Measurements from ENCODE around the gene CCDC88C. TPM values are rescaled to one million over a fixed set of nuclear protein-coding genes. Genes with fewer than 3 reads are reported as not detected.

Gene CCDC88C
- total RNA-seq, 6 donors from 2014 or later: 33.1 to 119 (median 54.5) TPM

- 100% methylated on average over 1 of the region's 1 CpG for WGBS, 2 donors
- TF ChIP-seq CTCF (IDR thresholded peaks at IDR 0.05) (no peak), EP300 (IDR thresholded peaks at IDR 0.05) (no peak), POLR2AphosphoS5 (IDR thresholded peaks at IDR 0.05) (no peak), POLR2A (IDR thresholded peaks at IDR 0.05) (no peak)
- Histone ChIP-seq H3K4me1 (no peaks in the 10 kb centered on the region), H3K27ac (no peak overlapping the region), H3K4me3 (no peak overlapping the region), H3K27me3 (no peaks in the 10 kb centered on the region), H3K36me3 (peaks cover 29 to 69% (median 43%) of the 10 kb centered on the region in 4 donors), H3K9me3 (no peaks in the 10 kb centered on the region)
- DNase-seq (no peak), ATAC-seq (ENCODE audit: low FRiP score in 2 of 2) (no peak)
These were observed 38.7 kb upstream of the CCDC88C start for GRCh38 chr14:91456283-91456682.

- 90 to 91% methylated on average over 3 of the region's 3 CpGs for WGBS, 2 donors
- H3K4me1 ChIP-seq: no peaks in the 10 kb centered on the region
- TF ChIP-seq POLR2AphosphoS5 (IDR thresholded peaks at IDR 0.05) (no peak), POLR2A (IDR thresholded peaks at IDR 0.05) (no peak), EP300 (IDR thresholded peaks at IDR 0.05) (no peak), CTCF (IDR thresholded peaks at IDR 0.05) (no peak)
- no peaks in the 10 kb centered on the region for H3K9me3 ChIP-seq
- H3K27me3 ChIP-seq: no peaks in the 10 kb centered on the region
- ATAC-seq (ENCODE audit: low FRiP score in 2 of 2) (no peak), DNase-seq (no peak)
- H3K36me3 ChIP-seq: peaks cover 13 to 52% (median 29%) of the 10 kb centered on the region in 4 donors
- H3K4me3 ChIP-seq: no peak overlapping the region
- H3K27ac ChIP-seq: no peak overlapping the region
These were observed 37.0 kb upstream of the CCDC88C start for GRCh38 chr14:91454580-91454979.

- Histone ChIP-seq H3K9me3 (no peaks in the 10 kb centered on the region), H3K27me3 (no peaks in the 10 kb centered on the region), H3K4me3 (no peak overlapping the region), H3K36me3 (peaks cover 9 to 47% (median 25%) of the 10 kb centered on the region in 4 donors), H3K27ac (no peak overlapping the region), H3K4me1 (no peaks in the 10 kb centered on the region)
- DNase-seq (no peak), ATAC-seq (ENCODE audit: low FRiP score in 2 of 2) (no peak)
- TF ChIP-seq CTCF (IDR thresholded peaks at IDR 0.05) (no peak), EP300 (IDR thresholded peaks at IDR 0.05) (no peak), POLR2A (IDR thresholded peaks at IDR 0.05) (no peak), POLR2AphosphoS5 (IDR thresholded peaks at IDR 0.05) (no peak)
These were observed 36.5 kb upstream of the CCDC88C start for GRCh38 chr14:91454155-91454554.

GRCh38 chr14:91453744-91454143 is 36.1 kb upstream of the CCDC88C start:
- no peak for ATAC-seq (ENCODE audit: low FRiP score in 2 of 2)
- 83 to 90% methylated on average over 5 of the region's 5 CpGs for WGBS, 2 donors

More at GRCh38 chr14:91453744-91454143, 36.1 kb upstream of the CCDC88C start:
- peaks cover 5 to 43% (median 21%) of the 10 kb centered on the region in 4 donors for H3K36me3 ChIP-seq
- TF ChIP-seq POLR2A (IDR thresholded peaks at IDR 0.05) (no peak), POLR2AphosphoS5 (IDR thresholded peaks at IDR 0.05) (no peak), EP300 (IDR thresholded peaks at IDR 0.05) (no peak), CTCF (IDR thresholded peaks at IDR 0.05) (no peak)
- no peak overlapping the region for H3K27ac ChIP-seq
- no peak overlapping the region for H3K4me3 ChIP-seq
- no peak for DNase-seq
- H3K9me3 ChIP-seq: no peaks in the 10 kb centered on the region
- no peaks in the 10 kb centered on the region for H3K4me1 ChIP-seq
- H3K27me3 ChIP-seq: no peaks in the 10 kb centered on the region

All from upper lobe of left lung (tissue), 6 donors.